ENCODE measurements around the gene ROR2.

GRCh38 chr9:91732187-91733005 is 217.6 kb downstream of the ROR2 start:
- TF ChIP-seq CTCF (IDR thresholded peaks at IDR 0.05) (no peak), POLR2A (IDR thresholded peaks at IDR 0.05) (no peak)
